Skin epidermis (tissue), 12 donors: Measurements from ENCODE around the gene TNK2.
"Not testable (repeated sequence)": the region's sequence is repeated elsewhere in the genome, so short reads cannot be mapped to it uniquely, and the experiment has no call there.

Source experiments
- H3K27ac ChIP-seq, 21 experiments: fragments of 200-600 bp; sonication (generic) in 11 of 21; one replicate each; pipeline ENCODE4 v1.5.0; 2020; ENCODE audit warnings: mild to moderate bottlenecking in 3 of 21, inconsistent platforms in 2 of 21, moderate library complexity in 2 of 21
- H3K4me3 ChIP-seq, 7 experiments: fragments of 200-600 bp; sonication (generic) in 2 of 7; one replicate each; pipeline ENCODE4 v1.5.0; 2020; ENCODE audit warnings: inconsistent platforms in 2 of 7, mild to moderate bottlenecking in 2 of 7, moderate library complexity in 1 of 7

The TNK2 gene

GRCh38 chr3:195921334-195921791 is 13.0 kb upstream of the TNK2 start:
- H3K4me3 ChIP-seq = no peak overlapping the region
- H3K27ac ChIP-seq = no peak overlapping the region

GRCh38 chr3:195918176-195918575 is 9.8 kb upstream of the TNK2 start:
- Histone ChIP-seq H3K27ac (no peak overlapping the region), H3K4me3 (no peak overlapping the region)

GRCh38 chr3:195916991-195917390 is 8.6 kb upstream of the TNK2 start:
- H3K27ac ChIP-seq = no peak overlapping the region
- H3K4me3 ChIP-seq = no peak overlapping the region

GRCh38 chr3:195916291-195916690 is 7.9 kb upstream of the TNK2 start:
- Histone ChIP-seq H3K27ac (no peak overlapping the region), H3K4me3 (no peak overlapping the region)

GRCh38 chr3:195914648-195915473 is 6.5 kb upstream of the TNK2 start:
- Histone ChIP-seq H3K4me3 (no peak overlapping the region), H3K27ac (peak overlapping the region in 17 of 21 experiments; percentile 14 to 79 (median 59))

- H3K4me3 ChIP-seq = not testable (repeated sequence)
- H3K27ac ChIP-seq = peak overlapping the region in 15 of 21 experiments; percentile 10 to 79 (median 59)
These were observed 5.8 kb upstream of the TNK2 start for GRCh38 chr3:195914146-195914545.

GRCh38 chr3:195913382-195913781 is 5.0 kb upstream of the TNK2 start:
- no peak overlapping the region for H3K4me3 ChIP-seq
- H3K27ac ChIP-seq = peak overlapping the region in 11 of 21 experiments; percentile 6 to 79 (median 56)

GRCh38 chr3:195911946-195912270 is 3.6 kb upstream of the TNK2 start:
- H3K4me3 ChIP-seq = peak overlapping the region in 1 of 7 experiments; percentile 0
- peak overlapping the region in 13 of 21 experiments; percentile 47 to 85 (median 73) for H3K27ac ChIP-seq

- peak overlapping the region in 19 of 21 experiments; percentile 0 to 85 (median 65) for H3K27ac ChIP-seq
- H3K4me3 ChIP-seq = peak overlapping the region in 1 of 7 experiments; percentile 77
These were observed 2.9 kb upstream of the TNK2 start for GRCh38 chr3:195911041-195911945.

GRCh38 chr3:195910499-195910845 is 2.1 kb upstream of the TNK2 start:
- Histone ChIP-seq H3K27ac (peak overlapping the region in 17 of 21 experiments; percentile 32 to 85 (median 73)), H3K4me3 (peak overlapping the region in 1 of 7 experiments; percentile 77)

GRCh38 chr3:195909644-195910498 is 1.5 kb upstream of the TNK2 start:
- Histone ChIP-seq H3K4me3 (peak overlapping the region; percentile 56 to 78 (median 74)), H3K27ac (peak overlapping the region in 20 of 21 experiments; percentile 32 to 93 (median 75))

GRCh38 chr3:195908694-195909581 is 587 bp upstream of the TNK2 start:
- Histone ChIP-seq H3K27ac (peak overlapping the region; percentile 58 to 95 (median 80)), H3K4me3 (peak overlapping the region; percentile 56 to 78 (median 74))

GRCh38 chr3:195907684-195907933 is 742 bp downstream of the TNK2 start:
- peak overlapping the region; percentile 25 to 77 (median 71) for H3K4me3 ChIP-seq

GRCh38 chr3:195906865-195907683 is 1.3 kb downstream of the TNK2 start:
- Histone ChIP-seq H3K4me3 (peak overlapping the region; percentile 25 to 77 (median 71)), H3K27ac (peak overlapping the region in 20 of 21 experiments; percentile 62 to 95 (median 78))

More at GRCh38 chr3:195907684-195907933, 742 bp downstream of the TNK2 start:
- peak overlapping the region in 20 of 21 experiments; percentile 62 to 95 (median 78) for H3K27ac ChIP-seq

- Histone ChIP-seq H3K4me3 (peak overlapping the region; percentile 25 to 77 (median 71)), H3K27ac (peak overlapping the region in 20 of 21 experiments; percentile 2 to 95 (median 78))
These were observed 2.1 kb downstream of the TNK2 start for GRCh38 chr3:195905970-195906864.

- no peak overlapping the region for H3K4me3 ChIP-seq
- peak overlapping the region in 5 of 21 experiments; percentile 15 to 59 (median 41) for H3K27ac ChIP-seq
These were observed 4.0 kb downstream of the TNK2 start for GRCh38 chr3:195904368-195904767.

- Histone ChIP-seq H3K4me3 (no peak overlapping the region), H3K27ac (peak overlapping the region in 8 of 21 experiments; percentile 15 to 59 (median 33))
These were observed 4.4 kb downstream of the TNK2 start for GRCh38 chr3:195903950-195904290.
